ENCODE measurements around the gene EEIG2.
"Not testable (repeated sequence)": the region's sequence is repeated elsewhere in the genome, so short reads cannot be mapped to it uniquely, and the experiment has no call there.

The EEIG2 gene

GRCh38 chr1:108541861-108542260, 18.0 kb upstream of the EEIG2 start:
- no peak overlapping the region for H3K27ac ChIP-seq (ENCODE audit: low read depth in 2 of 2, low read length in 2 of 2)
- H3K27me3 ChIP-seq (ENCODE audit: control insufficient read depth in 2 of 2, insufficient read depth in 2 of 2, low read length in 2 of 2): no peaks in the 10 kb centered on the region
- H3K9me3 ChIP-seq (ENCODE audit: control insufficient read depth in 2 of 2, low read length in 2 of 2): no peaks in the 10 kb centered on the region
- no peaks in the 10 kb centered on the region for H3K36me3 ChIP-seq (ENCODE audit: control insufficient read depth in 2 of 2, insufficient read depth in 2 of 2, low read length in 2 of 2)
- H3K4me3 ChIP-seq (ENCODE audit: low read length in 2 of 2): no peak overlapping the region
- no peak overlapping the region for H3K9ac ChIP-seq (ENCODE audit: low read depth in 1 of 2, low read length in 2 of 2)
- no peaks in the 10 kb centered on the region for H3K4me1 ChIP-seq (ENCODE audit: control insufficient read depth in 2 of 2, insufficient read depth in 2 of 2, low read length in 2 of 2)

- not testable (repeated sequence) for H3K27ac ChIP-seq (ENCODE audit: low read depth in 2 of 2, low read length in 2 of 2); H3K36me3 ChIP-seq (ENCODE audit: control insufficient read depth in 2 of 2, insufficient read depth in 2 of 2, low read length in 2 of 2); H3K9ac ChIP-seq (ENCODE audit: low read depth in 1 of 2, low read length in 2 of 2); H3K9me3 ChIP-seq (ENCODE audit: control insufficient read depth in 2 of 2, low read length in 2 of 2); H3K4me3 ChIP-seq (ENCODE audit: low read length in 2 of 2); H3K4me1 ChIP-seq (ENCODE audit: control insufficient read depth in 2 of 2, insufficient read depth in 2 of 2, low read length in 2 of 2); H3K27me3 ChIP-seq (ENCODE audit: control insufficient read depth in 2 of 2, insufficient read depth in 2 of 2, low read length in 2 of 2)
Observed at GRCh38 chr1:108547493-108547892, 12.4 kb upstream of the EEIG2 start.

GRCh38 chr1:108551137-108551862, 8.6 kb upstream of the EEIG2 start:
- H3K9me3 ChIP-seq (ENCODE audit: control insufficient read depth in 2 of 2, low read length in 2 of 2): no peaks in the 10 kb centered on the region
- no peaks in the 10 kb centered on the region for H3K27me3 ChIP-seq (ENCODE audit: control insufficient read depth in 2 of 2, insufficient read depth in 2 of 2, low read length in 2 of 2)
- no peaks in the 10 kb centered on the region for H3K4me1 ChIP-seq (ENCODE audit: control insufficient read depth in 2 of 2, insufficient read depth in 2 of 2, low read length in 2 of 2)
- no peak overlapping the region for H3K4me3 ChIP-seq (ENCODE audit: low read length in 2 of 2)
- H3K36me3 ChIP-seq (ENCODE audit: control insufficient read depth in 2 of 2, insufficient read depth in 2 of 2, low read length in 2 of 2): no peaks in the 10 kb centered on the region
- H3K9ac ChIP-seq (ENCODE audit: low read depth in 1 of 2, low read length in 2 of 2): no peak overlapping the region
- H3K27ac ChIP-seq (ENCODE audit: low read depth in 2 of 2, low read length in 2 of 2): no peak overlapping the region

- H3K9ac ChIP-seq (ENCODE audit: low read depth in 1 of 2, low read length in 2 of 2): no peak overlapping the region
- H3K36me3 ChIP-seq (ENCODE audit: control insufficient read depth in 2 of 2, insufficient read depth in 2 of 2, low read length in 2 of 2): no peaks in the 10 kb centered on the region
- no peaks in the 10 kb centered on the region for H3K9me3 ChIP-seq (ENCODE audit: control insufficient read depth in 2 of 2, low read length in 2 of 2)
- no peak overlapping the region for H3K27ac ChIP-seq (ENCODE audit: low read depth in 2 of 2, low read length in 2 of 2)
- H3K4me3 ChIP-seq (ENCODE audit: low read length in 2 of 2): no peak overlapping the region
- no peaks in the 10 kb centered on the region for H3K27me3 ChIP-seq (ENCODE audit: control insufficient read depth in 2 of 2, insufficient read depth in 2 of 2, low read length in 2 of 2)
- no peaks in the 10 kb centered on the region for H3K4me1 ChIP-seq (ENCODE audit: control insufficient read depth in 2 of 2, insufficient read depth in 2 of 2, low read length in 2 of 2)
Observed at GRCh38 chr1:108553905-108554304, 6.0 kb upstream of the EEIG2 start.

GRCh38 chr1:108554682-108555427, 5.0 kb upstream of the EEIG2 start:
- H3K4me1 ChIP-seq (ENCODE audit: control insufficient read depth in 2 of 2, insufficient read depth in 2 of 2, low read length in 2 of 2): peaks cover 0 to 4% of the 10 kb centered on the region in 2 donors
- H3K9me3 ChIP-seq (ENCODE audit: control insufficient read depth in 2 of 2, low read length in 2 of 2): no peaks in the 10 kb centered on the region
- H3K36me3 ChIP-seq (ENCODE audit: control insufficient read depth in 2 of 2, insufficient read depth in 2 of 2, low read length in 2 of 2): no peaks in the 10 kb centered on the region
- no peaks in the 10 kb centered on the region for H3K27me3 ChIP-seq (ENCODE audit: control insufficient read depth in 2 of 2, insufficient read depth in 2 of 2, low read length in 2 of 2)
- H3K27ac ChIP-seq (ENCODE audit: low read depth in 2 of 2, low read length in 2 of 2): no peak overlapping the region
- no peak overlapping the region for H3K9ac ChIP-seq (ENCODE audit: low read depth in 1 of 2, low read length in 2 of 2)
- no peak overlapping the region for H3K4me3 ChIP-seq (ENCODE audit: low read length in 2 of 2)

- Histone ChIP-seq H3K27ac (ENCODE audit: low read depth in 2 of 2, low read length in 2 of 2) (peak overlapping the region in 1 of 2 donors; percentile 23), H3K4me3 (ENCODE audit: low read length in 2 of 2) (no peak overlapping the region), H3K27me3 (ENCODE audit: control insufficient read depth in 2 of 2, insufficient read depth in 2 of 2, low read length in 2 of 2) (no peaks in the 10 kb centered on the region), H3K9ac (ENCODE audit: low read depth in 1 of 2, low read length in 2 of 2) (no peak overlapping the region), H3K9me3 (ENCODE audit: control insufficient read depth in 2 of 2, low read length in 2 of 2) (no peaks in the 10 kb centered on the region), H3K36me3 (ENCODE audit: control insufficient read depth in 2 of 2, insufficient read depth in 2 of 2, low read length in 2 of 2) (no peaks in the 10 kb centered on the region), H3K4me1 (ENCODE audit: control insufficient read depth in 2 of 2, insufficient read depth in 2 of 2, low read length in 2 of 2) (peaks cover 3 to 5% of the 10 kb centered on the region in 2 donors)
Observed at GRCh38 chr1:108556066-108556465, 3.8 kb upstream of the EEIG2 start.

GRCh38 chr1:108556499-108556898, 3.4 kb upstream of the EEIG2 start:
- H3K9ac ChIP-seq (ENCODE audit: low read depth in 1 of 2, low read length in 2 of 2): no peak overlapping the region
- H3K27ac ChIP-seq (ENCODE audit: low read depth in 2 of 2, low read length in 2 of 2): peak overlapping the region in 1 of 2 donors; percentile 38
- no peaks in the 10 kb centered on the region for H3K36me3 ChIP-seq (ENCODE audit: control insufficient read depth in 2 of 2, insufficient read depth in 2 of 2, low read length in 2 of 2)
- no peak overlapping the region for H3K4me3 ChIP-seq (ENCODE audit: low read length in 2 of 2)
- H3K27me3 ChIP-seq (ENCODE audit: control insufficient read depth in 2 of 2, insufficient read depth in 2 of 2, low read length in 2 of 2): no peaks in the 10 kb centered on the region
- H3K9me3 ChIP-seq (ENCODE audit: control insufficient read depth in 2 of 2, low read length in 2 of 2): no peaks in the 10 kb centered on the region
- peaks cover 6 to 9% of the 10 kb centered on the region in 2 donors for H3K4me1 ChIP-seq (ENCODE audit: control insufficient read depth in 2 of 2, insufficient read depth in 2 of 2, low read length in 2 of 2)

GRCh38 chr1:108557296-108557695, 2.6 kb upstream of the EEIG2 start:
- H3K9me3 ChIP-seq (ENCODE audit: control insufficient read depth in 2 of 2, low read length in 2 of 2): no peaks in the 10 kb centered on the region
- peaks cover 11 to 12% of the 10 kb centered on the region in 2 donors for H3K4me1 ChIP-seq (ENCODE audit: control insufficient read depth in 2 of 2, insufficient read depth in 2 of 2, low read length in 2 of 2)
- H3K4me3 ChIP-seq (ENCODE audit: low read length in 2 of 2): no peak overlapping the region
- no peak overlapping the region for H3K9ac ChIP-seq (ENCODE audit: low read depth in 1 of 2, low read length in 2 of 2)
- H3K36me3 ChIP-seq (ENCODE audit: control insufficient read depth in 2 of 2, insufficient read depth in 2 of 2, low read length in 2 of 2): no peaks in the 10 kb centered on the region
- peak overlapping the region; percentile 10 to 54 for H3K27ac ChIP-seq (ENCODE audit: low read depth in 2 of 2, low read length in 2 of 2)
- H3K27me3 ChIP-seq (ENCODE audit: control insufficient read depth in 2 of 2, insufficient read depth in 2 of 2, low read length in 2 of 2): no peaks in the 10 kb centered on the region

- Histone ChIP-seq H3K4me3 (ENCODE audit: low read length in 2 of 2) (peak overlapping the region; percentile 74 to 88), H3K36me3 (ENCODE audit: control insufficient read depth in 2 of 2, insufficient read depth in 2 of 2, low read length in 2 of 2) (no peaks in the 10 kb centered on the region), H3K27me3 (ENCODE audit: control insufficient read depth in 2 of 2, insufficient read depth in 2 of 2, low read length in 2 of 2) (no peaks in the 10 kb centered on the region), H3K4me1 (ENCODE audit: control insufficient read depth in 2 of 2, insufficient read depth in 2 of 2, low read length in 2 of 2) (peaks cover 11 to 15% of the 10 kb centered on the region in 2 donors), H3K27ac (ENCODE audit: low read depth in 2 of 2, low read length in 2 of 2) (peak overlapping the region; percentile 70 to 82), H3K9me3 (ENCODE audit: control insufficient read depth in 2 of 2, low read length in 2 of 2) (no peaks in the 10 kb centered on the region), H3K9ac (ENCODE audit: low read depth in 1 of 2, low read length in 2 of 2) (peak overlapping the region; percentile 81 to 86)
Observed at GRCh38 chr1:108560189-108560873, 431 bp downstream of the EEIG2 start.

GRCh38 chr1:108560874-108561459, 1.1 kb downstream of the EEIG2 start:
- Histone ChIP-seq H3K4me3 (ENCODE audit: low read length in 2 of 2) (peak overlapping the region; percentile 74 to 88), H3K36me3 (ENCODE audit: control insufficient read depth in 2 of 2, insufficient read depth in 2 of 2, low read length in 2 of 2) (no peaks in the 10 kb centered on the region), H3K4me1 (ENCODE audit: control insufficient read depth in 2 of 2, insufficient read depth in 2 of 2, low read length in 2 of 2) (peaks cover 11 to 15% of the 10 kb centered on the region in 2 donors), H3K27me3 (ENCODE audit: control insufficient read depth in 2 of 2, insufficient read depth in 2 of 2, low read length in 2 of 2) (no peaks in the 10 kb centered on the region), H3K9me3 (ENCODE audit: control insufficient read depth in 2 of 2, low read length in 2 of 2) (no peaks in the 10 kb centered on the region), H3K27ac (ENCODE audit: low read depth in 2 of 2, low read length in 2 of 2) (peak overlapping the region; percentile 70 to 82), H3K9ac (ENCODE audit: low read depth in 1 of 2, low read length in 2 of 2) (peak overlapping the region; percentile 81 to 86)
